GM18508 (cell line): ENCODE data around the gene ZNF790.

ENCODE experiments used
- ATAC-seq: cut with Tn5 transposase; IDR thresholded peaks from one replicate; pipeline ENCODE4 v1.9.1; 2021; ENCODE audit warnings: moderate number of reproducible peaks; ENCODE audit not compliant: insufficient read depth, unreplicated experiment

ZNF790 gene

GRCh38 chr19:36772311-36773222 lies 65.6 kb downstream of the ZNF790 start, which contains the start of gene ZNF850:
Gene ZNF850 (minus strand): TSS chr19:36772807. CDS start chr19:36762606, 10,201 bp downstream.
- peak; percentile 82 for ATAC-seq

- ATAC-seq = no peak
These were observed 66.6 kb downstream of the ZNF790 start for GRCh38 chr19:36771261-36772231.
